ENCODE data around the gene ZNF566.
"Not testable (repeated sequence)": the region's sequence is repeated elsewhere in the genome, so short reads cannot be mapped to it uniquely, and the experiment has no call there.

Gene ZNF566

GRCh38 chr19:36489118-36489919 lies at the start of gene ZNF566:
Gene ZNF566, minus strand, starts transcription at chr19:36489561. Its CDS starts 13,004 bp downstream, at chr19:36476557.
- peak; percentile 92 to 93 for DNase-seq (ENCODE audit: low read depth in 2 of 2)

GRCh38 chr19:36528921-36529518 lies 39.7 kb upstream of the ZNF566 start:
- DNase-seq (ENCODE audit: low read depth in 2 of 2), result no peak

DNA sequence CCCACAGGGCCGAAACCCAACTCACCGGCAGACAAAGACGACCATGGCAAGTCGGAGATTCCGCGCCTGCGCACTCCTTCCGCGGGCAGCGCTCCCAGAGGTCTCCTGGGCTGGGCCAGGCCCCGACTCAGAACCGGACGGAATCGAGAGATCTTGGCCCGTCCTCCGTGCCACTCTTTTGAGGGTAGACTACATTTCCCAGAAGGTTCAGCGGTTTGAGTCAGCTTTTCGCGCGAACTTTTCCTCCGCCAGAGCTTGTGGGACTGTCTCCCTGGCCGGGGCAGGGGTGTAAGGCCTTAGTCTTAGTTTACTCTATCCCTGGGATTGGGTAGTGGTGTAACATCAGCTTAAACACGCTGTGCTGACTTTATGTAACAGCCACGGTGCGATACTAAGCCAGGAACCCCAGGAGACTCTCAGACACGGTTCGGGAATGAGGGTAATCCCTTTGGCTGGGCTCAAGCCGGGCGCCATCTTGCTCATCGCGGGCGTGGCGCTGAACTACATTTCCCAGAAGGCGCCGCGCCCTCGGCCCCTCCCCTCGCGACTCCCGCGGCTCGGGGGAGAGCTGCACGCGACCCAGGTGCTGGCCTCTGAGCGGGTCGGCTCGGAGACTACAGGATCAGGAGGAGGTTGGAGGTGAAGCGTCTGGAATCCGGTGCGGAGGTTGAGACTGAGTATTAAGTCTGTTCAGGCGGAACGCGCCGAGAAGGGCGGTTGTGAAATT lies 39.0 kb upstream of the ZNF566 start, which contains the start of gene ZNF260:
Gene ZNF260, minus strand, starts transcription at position 78 of the 727 bp plus-strand sequence. CDS start 13,033 bp downstream, outside the sequence.
- DNase-seq (ENCODE audit: low read depth in 2 of 2), result peak; percentile 92 to 93

GRCh38 chr19:36527873-36528193 lies 38.5 kb upstream of the ZNF566 start:
- DNase-seq (ENCODE audit: low read depth in 2 of 2), result no peak

GRCh38 chr19:36527341-36527740 lies 38.0 kb upstream of the ZNF566 start:
- no peak for DNase-seq (ENCODE audit: low read depth in 2 of 2)

DNA sequence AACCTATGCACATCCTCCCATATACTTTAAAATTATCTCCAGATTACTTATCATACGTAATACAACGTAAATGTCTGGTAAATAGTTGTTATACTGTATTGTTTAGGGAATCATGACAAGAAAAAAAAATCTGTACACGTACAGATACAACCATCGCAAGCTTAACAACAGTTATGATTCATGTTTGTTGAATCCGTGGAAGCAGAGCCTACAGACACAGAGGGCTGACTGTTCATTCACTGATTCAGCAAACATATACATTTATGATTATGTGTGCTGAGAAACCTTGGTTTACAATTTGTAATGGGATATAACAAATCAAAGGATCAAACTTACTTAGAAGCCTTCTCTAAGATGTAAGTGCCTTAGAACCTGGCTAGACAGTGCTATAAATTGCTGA lies 37.2 kb upstream of the ZNF566 start:
- no peak for DNase-seq (ENCODE audit: low read depth in 2 of 2)

DNA sequence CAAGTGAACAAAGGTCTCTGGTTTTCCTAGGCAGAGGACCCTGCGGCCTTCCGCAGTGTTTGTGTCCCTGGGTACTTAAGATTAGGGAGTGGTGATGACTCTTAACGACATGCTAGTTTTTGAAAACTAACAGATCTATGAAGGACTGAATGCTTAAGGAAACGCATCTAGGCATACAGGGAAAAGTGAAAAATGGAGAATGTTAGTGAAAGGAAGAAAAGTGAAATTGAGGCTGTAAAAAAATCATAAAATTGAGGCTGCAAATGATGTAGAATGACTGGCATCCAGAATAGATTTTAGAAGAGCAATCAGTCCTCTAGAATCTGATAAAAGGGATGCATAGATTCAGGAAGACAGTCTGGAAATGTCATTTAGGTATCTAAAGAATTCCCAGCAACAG lies 35.3 kb upstream of the ZNF566 start:
- DNase-seq (ENCODE audit: low read depth in 2 of 2), result no peak

GRCh38 chr19:36514012-36514612 lies 24.8 kb upstream of the ZNF566 start:
- no peak for DNase-seq (ENCODE audit: low read depth in 2 of 2)

GRCh38 chr19:36508325-36508724 lies 19.0 kb upstream of the ZNF566 start:
- DNase-seq (ENCODE audit: low read depth in 2 of 2), result no peak

DNA sequence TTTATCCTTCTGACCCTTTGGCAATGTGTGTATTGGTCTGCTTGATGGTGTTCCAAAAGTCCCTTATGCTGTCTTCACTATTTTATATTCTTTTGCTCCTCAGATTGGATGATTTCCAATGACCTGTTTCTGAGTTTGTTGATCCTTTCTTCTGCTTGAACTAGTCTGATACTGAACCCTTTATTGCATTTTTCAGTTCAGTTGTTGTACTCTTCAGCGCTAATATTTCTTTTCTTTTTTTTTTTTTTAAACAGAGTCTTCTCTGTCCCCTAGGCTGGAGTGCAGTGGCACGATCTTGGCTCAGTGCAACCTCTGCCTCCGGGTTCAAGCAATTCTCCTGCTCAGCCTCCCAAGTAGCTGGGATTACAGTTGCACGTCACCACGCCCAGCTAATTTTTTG lies 12.6 kb upstream of the ZNF566 start:
- no peak for DNase-seq (ENCODE audit: low read depth in 2 of 2)

DNA sequence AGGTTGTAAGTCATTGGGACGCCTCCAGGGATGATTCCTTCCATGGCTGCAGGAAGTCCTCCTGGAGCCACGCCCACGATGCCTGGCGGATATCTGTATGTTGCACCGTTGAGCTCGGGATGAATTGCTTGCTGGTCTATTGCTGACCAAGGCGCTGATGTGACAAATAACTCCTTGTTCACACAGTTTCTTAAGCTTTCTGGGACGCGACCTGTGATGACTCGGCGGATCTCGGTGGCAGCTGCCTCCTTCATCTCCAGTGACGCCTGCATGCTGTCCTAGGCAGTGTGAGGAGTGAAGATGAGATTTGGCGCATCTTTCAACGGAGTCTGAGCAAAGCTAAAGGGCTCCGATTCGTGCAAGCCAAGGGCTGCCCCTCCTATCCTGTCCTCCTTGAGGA lies 7.6 kb upstream of the ZNF566 start:
- no peak for DNase-seq (ENCODE audit: low read depth in 2 of 2)

GRCh38 chr19:36492689-36493453 lies 3.5 kb upstream of the ZNF566 start:
- DNase-seq (ENCODE audit: low read depth in 2 of 2), result not testable (repeated sequence)

GRCh38 chr19:36490846-36491245 lies 1.5 kb upstream of the ZNF566 start:
- not testable (repeated sequence) for DNase-seq (ENCODE audit: low read depth in 2 of 2)

DNA sequence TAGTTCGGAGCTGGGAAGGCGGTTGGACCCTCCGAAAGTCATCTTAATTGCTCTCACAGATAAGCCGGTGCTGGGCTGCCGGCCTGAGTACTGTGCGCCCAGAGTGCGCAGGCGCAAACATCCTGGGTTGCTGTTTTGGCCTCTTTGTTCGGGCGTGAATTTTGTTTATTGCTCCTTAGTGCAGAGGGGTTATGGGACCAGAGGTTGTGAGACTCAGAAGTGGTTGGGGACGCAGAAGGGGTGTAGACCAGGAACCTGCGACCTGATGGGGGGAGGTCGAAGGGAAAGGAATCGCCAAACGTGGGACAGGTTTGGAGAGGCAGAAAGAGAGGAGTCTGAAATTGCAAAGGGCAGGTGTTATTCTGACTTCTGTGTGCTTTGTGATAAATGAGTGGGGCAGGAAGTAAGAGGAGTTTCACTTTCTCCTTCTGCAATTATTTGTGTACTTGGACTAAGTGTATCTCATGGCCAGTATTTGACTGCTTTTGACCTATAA lies 607 bp upstream of the ZNF566 start:
- peak; percentile 84 to 86 for DNase-seq (ENCODE audit: low read depth in 2 of 2)

- no peak for DNase-seq (ENCODE audit: low read depth in 2 of 2)
Measured at GRCh38 chr19:36488846-36489117, 579 bp downstream of the ZNF566 start.

- DNase-seq (ENCODE audit: low read depth in 2 of 2), result no peak
Measured at GRCh38 chr19:36488118-36488845, 1.1 kb downstream of the ZNF566 start.

- no peak for DNase-seq (ENCODE audit: low read depth in 2 of 2)
Measured at GRCh38 chr19:36483653-36484052, 5.7 kb downstream of the ZNF566 start.

- no peak for DNase-seq (ENCODE audit: low read depth in 2 of 2)
Measured at GRCh38 chr19:36482876-36483275, 6.5 kb downstream of the ZNF566 start.

DNA sequence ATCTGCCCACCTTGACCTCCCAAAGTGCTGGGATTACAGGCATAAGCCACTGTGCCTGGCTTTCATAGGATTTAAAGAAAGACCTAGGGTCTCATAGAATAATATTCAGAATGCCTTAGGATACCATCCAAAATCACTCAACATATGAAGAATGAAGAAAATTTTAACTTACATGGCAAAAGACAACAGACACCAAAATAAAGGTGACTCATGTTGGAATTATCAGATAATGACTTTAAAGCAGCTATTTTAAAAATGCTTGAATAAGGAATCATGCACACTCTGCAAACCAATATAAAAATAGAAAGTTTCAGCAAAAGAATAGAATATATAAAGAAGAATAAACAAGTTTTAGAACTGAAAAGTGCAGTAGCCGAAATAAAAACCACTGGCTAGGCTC lies 29.3 kb downstream of the ZNF566 start:
- no peak for DNase-seq (ENCODE audit: low read depth in 2 of 2)

DNA sequence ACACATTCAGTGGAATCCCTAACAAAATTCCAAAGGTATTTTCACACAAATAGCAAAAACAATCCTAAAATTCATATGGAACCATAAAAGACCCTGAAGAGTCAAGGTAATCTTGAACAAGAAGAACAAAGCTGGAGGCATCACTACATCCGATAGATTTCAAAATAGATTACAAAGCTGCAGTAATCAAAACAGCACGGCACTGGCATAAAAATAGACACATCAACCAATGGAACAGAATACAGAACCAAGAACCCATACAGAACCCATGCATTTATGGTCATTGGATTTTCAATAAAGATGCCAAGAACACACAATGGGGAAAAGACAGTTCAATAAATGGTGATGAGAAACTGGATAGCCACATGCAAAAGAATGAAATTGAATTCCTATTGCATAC lies 32.5 kb downstream of the ZNF566 start:
- no peak for DNase-seq (ENCODE audit: low read depth in 2 of 2)
